Astrocyte of the cerebellum (primary cell): ENCODE measurements around the gene KEAP1.

Source experiments
- DNase-seq: peaks from one replicate; pipeline ENCODE4 v3.0.0-alpha.2; 2011; ENCODE audit warnings: low read depth
- H3K4me3 ChIP-seq: 2 replicates; pipeline ENCODE4 v1.5.1; 2011; ENCODE audit warnings: mild to moderate bottlenecking, low read depth, low read length, moderate library complexity
- CTCF ChIP-seq: IDR thresholded peaks from 2 replicates; pipeline ENCODE4 v1.5.1; 2012; ENCODE audit warnings: low read length, low read depth, moderate library complexity, mild to moderate bottlenecking; ENCODE audit errors: missing control alignments
- in situ Hi-C: cut with HindIII; loops from 2 replicates; pipeline ENCODE4 v1.10.0; 2017; ENCODE audit warnings: low sequenced_read_pairs

The KEAP1 gene

GRCh38 chr19:10516671-10517286 is 13.6 kb upstream of the KEAP1 start:
- in situ Hi-C loops = no loop called here
- no peak for TF ChIP-seq CTCF
- DNase-seq = no peak
- peak overlapping the region; percentile 12 for H3K4me3 ChIP-seq

DNA sequence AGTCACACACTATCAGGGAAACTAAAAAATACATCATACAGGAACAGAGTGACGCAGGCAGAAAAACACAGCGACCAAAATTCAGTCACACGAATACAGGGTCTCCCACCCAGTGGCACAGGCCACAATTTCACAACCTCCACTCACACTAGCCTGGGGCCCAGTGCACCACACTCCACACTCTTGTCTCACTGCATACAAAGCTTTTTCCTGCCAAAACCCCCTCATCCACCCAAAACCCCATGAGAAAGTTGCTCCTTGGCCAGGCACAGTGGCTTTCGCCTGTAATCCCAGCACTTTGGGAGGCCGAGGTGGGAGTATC is 12.9 kb upstream of the KEAP1 start:
- no peak for TF ChIP-seq CTCF
- no peak overlapping the region for H3K4me3 ChIP-seq
- in situ Hi-C loops = no loop called here
- no peak for DNase-seq

- in situ Hi-C loops = no loop called here
- DNase-seq = no peak
- H3K4me3 ChIP-seq = no peak overlapping the region
These were observed 11.3 kb upstream of the KEAP1 start for GRCh38 chr19:10514211-10515145.

DNA sequence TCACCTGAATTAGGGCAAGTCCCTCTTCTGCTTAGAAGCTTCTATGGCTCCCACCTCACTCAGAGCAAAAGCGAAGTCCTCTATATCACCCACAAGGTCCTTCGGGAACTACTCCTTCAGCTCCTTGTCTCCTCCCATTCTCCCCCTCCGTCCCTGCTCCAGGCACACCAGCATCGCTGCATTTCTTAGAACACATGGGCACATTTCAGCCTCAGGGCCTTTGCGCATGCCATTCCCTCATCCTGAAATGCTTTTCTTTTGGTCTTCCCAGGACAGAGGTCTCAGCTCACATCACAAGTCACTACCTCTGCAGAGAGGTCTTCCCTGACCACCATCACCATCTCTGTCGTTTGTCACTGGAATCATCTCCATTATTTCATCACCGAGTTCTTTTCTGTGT is 10.1 kb upstream of the KEAP1 start:
- no peak for TF ChIP-seq CTCF
- in situ Hi-C loops = no loop called here
- no peak overlapping the region for H3K4me3 ChIP-seq
- DNase-seq = no peak

More at GRCh38 chr19:10514211-10515145, 11.3 kb upstream of the KEAP1 start:
- no peak for TF ChIP-seq CTCF

GRCh38 chr19:10510301-10510802 is 7.2 kb upstream of the KEAP1 start:
- H3K4me3 ChIP-seq = no peak overlapping the region
- in situ Hi-C loops = no loop called here
- DNase-seq = no peak
- TF ChIP-seq CTCF = peak; percentile 76

GRCh38 chr19:10508707-10509106 is 5.6 kb upstream of the KEAP1 start:
- no peak for TF ChIP-seq CTCF
- in situ Hi-C loops = no loop called here
- H3K4me3 ChIP-seq = no peak overlapping the region
- no peak for DNase-seq
